H9 (cell line): ENCODE results near the gene PHKG1. TPM values are rescaled to one million over a fixed set of nuclear protein-coding genes. Genes with fewer than 3 reads are reported as not detected.
"Not testable (repeated sequence)": the region's sequence is repeated elsewhere in the genome, so short reads cannot be mapped to it uniquely, and the experiment has no call there.

Experiments used
- DNase-seq: peaks from one replicate; pipeline ENCODE4 v3.0.0-alpha.2; 2017
- H2AFZ ChIP-seq: one replicate; pipeline ENCODE4 v1.6.1; 2013; ENCODE audit warnings: mild to moderate bottlenecking, low read length, control low read depth, moderate library complexity
- H2AK5ac ChIP-seq: 2 replicates; pipeline ENCODE4 v1.6.1; 2013; ENCODE audit warnings: low read length, control low read depth, mixed read lengths; ENCODE audit not compliant: insufficient read length
- H2BK120ac ChIP-seq: one replicate; pipeline ENCODE4 v1.6.1; 2013; ENCODE audit warnings: low read depth, mild to moderate bottlenecking, low read length, control low read depth, inconsistent platforms; ENCODE audit not compliant: poor library complexity, severe bottlenecking
- H2BK12ac ChIP-seq: 2 replicates; pipeline ENCODE4 v1.6.1; 2013; ENCODE audit warnings: low read length, control low read depth, mixed read lengths, low read depth; ENCODE audit not compliant: insufficient read length
- H2BK15ac ChIP-seq: 2 replicates; pipeline ENCODE4 v1.6.1; 2013; ENCODE audit warnings: low read depth, low read length, control low read depth
- H2BK20ac ChIP-seq: one replicate; pipeline ENCODE4 v1.6.1; 2013; ENCODE audit warnings: low read depth, mild to moderate bottlenecking, low read length, control low read depth, inconsistent platforms; ENCODE audit not compliant: poor library complexity, severe bottlenecking
- H2BK5ac ChIP-seq: 2 replicates; pipeline ENCODE4 v1.6.1; 2013; ENCODE audit warnings: low read length, control low read depth, mixed read lengths; ENCODE audit not compliant: insufficient read length
- H3K14ac ChIP-seq: 2 replicates; pipeline ENCODE4 v1.6.1; 2013; ENCODE audit warnings: low read length, control low read depth; ENCODE audit not compliant: insufficient read depth
- H3K18ac ChIP-seq: 2 replicates; pipeline ENCODE4 v1.6.1; 2013; ENCODE audit warnings: low read depth, mild to moderate bottlenecking, mixed read lengths, low read length, control low read depth; ENCODE audit not compliant: insufficient read length
- H3K23ac ChIP-seq: 2 replicates; pipeline ENCODE4 v1.6.1; 2013; ENCODE audit warnings: low read length, control low read depth, mixed read lengths, low read depth; ENCODE audit not compliant: insufficient read length
- H3K23me2 ChIP-seq: 2 replicates; pipeline ENCODE4 v1.6.1; 2013; ENCODE audit warnings: low read depth, mild to moderate bottlenecking, mixed read lengths, low read length, control low read depth; ENCODE audit not compliant: insufficient read length, poor library complexity, severe bottlenecking
- H3K27ac ChIP-seq: 2 replicates; pipeline ENCODE4 v1.5.1; 2013; ENCODE audit warnings: low read length, control low read depth, mixed read lengths, low read depth; ENCODE audit not compliant: insufficient read length
- H3K27me3 ChIP-seq: 2 replicates; pipeline ENCODE4 v1.6.1; 2013; ENCODE audit warnings: low read length, control low read depth, inconsistent platforms; ENCODE audit not compliant: insufficient read depth
- H3K4ac ChIP-seq: 2 replicates; pipeline ENCODE4 v1.6.1; 2013; ENCODE audit warnings: low read depth, mild to moderate bottlenecking, control low read depth, inconsistent platforms, low read length, moderate library complexity
- H3K4me1 ChIP-seq: 2 replicates; pipeline ENCODE4 v1.6.1; 2013; ENCODE audit warnings: low read length, control low read depth, inconsistent platforms; ENCODE audit not compliant: insufficient read depth
- H3K4me2 ChIP-seq: 2 replicates; pipeline ENCODE4 v1.6.1; 2013; ENCODE audit warnings: low read length, control low read depth, mixed read lengths; ENCODE audit not compliant: insufficient read length, insufficient read depth
- H3K56ac ChIP-seq: 2 replicates; pipeline ENCODE4 v1.6.1; 2013; ENCODE audit warnings: low read depth, mild to moderate bottlenecking, mixed read lengths, low read length, control low read depth; ENCODE audit not compliant: insufficient read length
- H3K79me1 ChIP-seq: 2 replicates; pipeline ENCODE4 v1.6.1; 2013; ENCODE audit warnings: low read depth, mild to moderate bottlenecking, moderate library complexity, low read length, control low read depth, inconsistent platforms; ENCODE audit not compliant: insufficient read depth, poor library complexity, severe bottlenecking
- H3K79me2 ChIP-seq: 2 replicates; pipeline ENCODE4 v1.6.1; 2013; ENCODE audit warnings: low read length, control low read depth, inconsistent platforms; ENCODE audit not compliant: insufficient read depth
- H3K9ac ChIP-seq: 2 replicates; pipeline ENCODE4 v1.6.1; 2013; ENCODE audit warnings: low read length, control low read depth, mixed read lengths; ENCODE audit not compliant: insufficient read length; ENCODE audit errors: extremely low read depth
- H3K9me3 ChIP-seq: one replicate; pipeline ENCODE4 v1.6.1; 2013; ENCODE audit warnings: low read depth, low read length, inconsistent platforms; ENCODE audit not compliant: control insufficient read depth
- H3T11ph ChIP-seq: one replicate; pipeline ENCODE4 v1.6.1; 2013; ENCODE audit warnings: mild to moderate bottlenecking, low read length, control low read depth, inconsistent platforms
- H4K20me1 ChIP-seq: one replicate; pipeline ENCODE4 v1.6.1; 2013; ENCODE audit not compliant: control insufficient read depth, insufficient read length, insufficient read depth
- H4K5ac ChIP-seq: 2 replicates; pipeline ENCODE4 v1.6.1; 2013; ENCODE audit warnings: low read depth, mild to moderate bottlenecking, mixed read lengths, low read length, control low read depth; ENCODE audit not compliant: insufficient read length
- H4K8ac ChIP-seq: replicated peaks from 2 replicates; pipeline ENCODE4 v1.6.1; 2013; ENCODE audit warnings: low read length, control low read depth, mixed read lengths, low read depth; ENCODE audit not compliant: insufficient read length
- H4K91ac ChIP-seq: 2 replicates; pipeline ENCODE4 v1.6.1; 2013; ENCODE audit warnings: low read depth, mild to moderate bottlenecking, moderate library complexity, mixed read lengths, low read length, control low read depth; ENCODE audit not compliant: insufficient read length
- H3K27ac Mint-ChIP-seq, 3 experiments: 2 replicates in 2 of 3; 3 replicates in 1 of 3; pipeline ENCODE4 v1.8.0; 2020 to 2021; ENCODE audit warnings: mixed read lengths in 3 of 3, mild to moderate bottlenecking in 1 of 3, moderate library complexity in 1 of 3
- H3K27me3 Mint-ChIP-seq: 2 replicates; pipeline ENCODE4 v1.8.0; 2021; ENCODE audit warnings: low read depth, mild to moderate bottlenecking, moderate library complexity, mixed read lengths
- H3K36me3 Mint-ChIP-seq, 3 experiments: 2 replicates in 2 of 3; 3 replicates in 1 of 3; pipeline ENCODE4 v1.8.0; 2020 to 2021; ENCODE audit warnings: low read depth in 3 of 3, mixed read lengths in 3 of 3; ENCODE audit not compliant: insufficient read depth in 1 of 3
- H3K4me1 Mint-ChIP-seq, 2 experiments: 2 replicates each; pipeline ENCODE4 v1.8.0; 2020; ENCODE audit warnings: mixed read lengths in 2 of 2
- H3K4me3 Mint-ChIP-seq, 2 experiments: 2 replicates in 1 of 2; 3 replicates in 1 of 2; pipeline ENCODE4 v1.8.0; 2020 to 2021; ENCODE audit warnings: mild to moderate bottlenecking in 2 of 2, mixed read lengths in 2 of 2, moderate library complexity in 1 of 2
- H3K9me3 Mint-ChIP-seq, 2 experiments: 2 replicates in 1 of 2; 3 replicates in 1 of 2; pipeline ENCODE4 v1.8.0; 2020; ENCODE audit warnings: mild to moderate bottlenecking in 2 of 2, mixed read lengths in 2 of 2, moderate library complexity in 1 of 2
- WGBS: extraction: QIAGEN DNeasy Blood & Tissue Kit; methylation state at CpG from one replicate; pipeline ENCODE4 v1.1.7; 2013; ENCODE audit warnings: missing lambda C conversion rate, low lambda C conversion rate, mixed read lengths; ENCODE audit not compliant: insufficient read length; ENCODE audit errors: extremely low coverage; 5-methylcytosine and 5-hydroxymethylcytosine counted together
- total RNA-seq: library from RNA; stranded (reverse); gene quantifications from 2 replicates; pipeline ENCODE4 v1.2.1, GENCODE V29; 2021

Gene PHKG1
- total RNA-seq, 1 experiment from 2014 or later: 0.42 TPM

GRCh38 chr7:56031556-56031955 is 61.2 kb downstream of the PHKG1 start:
- not testable (repeated sequence) for H3K27me3 ChIP-seq, H3K9ac ChIP-seq, H4K8ac ChIP-seq, H2AK5ac ChIP-seq, H3K79me2 ChIP-seq, H3K79me1 ChIP-seq, H2BK12ac ChIP-seq, H3K23ac ChIP-seq, H2BK15ac ChIP-seq, H3K56ac ChIP-seq, H2BK20ac ChIP-seq, H4K91ac ChIP-seq, H4K20me1 ChIP-seq, H3K27ac Mint-ChIP-seq, H2AFZ ChIP-seq, H3K4me2 ChIP-seq, H3K18ac ChIP-seq, H3K27me3 Mint-ChIP-seq, H3K27ac ChIP-seq, H2BK5ac ChIP-seq, H3K9me3 ChIP-seq, H2BK120ac ChIP-seq, H3K14ac ChIP-seq, H3K9me3 Mint-ChIP-seq, H3T11ph ChIP-seq, H3K23me2 ChIP-seq, H4K5ac ChIP-seq, DNase-seq, H3K4me1 ChIP-seq, H3K4ac ChIP-seq
- Mint-ChIP-seq H3K36me3 (peaks cover 26 to 52% (median 48%) of the 10 kb centered on the region in 3 experiments), H3K4me3 (peak overlapping the region in 1 of 2 experiments; percentile 82; a peak in 3 of 5 replicates), H3K4me1 (peaks cover 5 to 10% of the 10 kb centered on the region in 2 experiments; a peak in 2 of 4 replicates)
- no CpG with 5 or more reads among the region's 8 CpGs for WGBS
